Neuronal stem cell (in vitro differentiated cells): Measurements from ENCODE around the gene OAS3.

ENCODE experiments used
- DNase-seq: peaks from one replicate; pipeline ENCODE4 v3.0.0-alpha.2; 2013; ENCODE audit warnings: low spot score
- H2AFZ ChIP-seq: one replicate; pipeline ENCODE4 v1.6.1; 2013; ENCODE audit warnings: mild to moderate bottlenecking, low read length, inconsistent platforms
- H2AK5ac ChIP-seq: 2 replicates; pipeline ENCODE4 v1.6.1; 2013; ENCODE audit warnings: low read depth, mild to moderate bottlenecking, inconsistent platforms, low read length, moderate library complexity, mixed read lengths
- H2BK120ac ChIP-seq: 2 replicates; pipeline ENCODE4 v1.6.1; 2013; ENCODE audit warnings: low read depth, mild to moderate bottlenecking, inconsistent platforms, low read length, moderate library complexity, mixed read lengths
- H2BK12ac ChIP-seq: one replicate; pipeline ENCODE4 v1.6.1; 2013; ENCODE audit warnings: low read length, inconsistent platforms
- H2BK15ac ChIP-seq: 2 replicates; pipeline ENCODE4 v1.6.1; 2013; ENCODE audit warnings: mild to moderate bottlenecking, low read length, inconsistent platforms, mixed read lengths
- H2BK5ac ChIP-seq: one replicate; pipeline ENCODE4 v1.6.1; 2013; ENCODE audit warnings: inconsistent platforms, mild to moderate bottlenecking, low read length, moderate library complexity
- H3K14ac ChIP-seq: one replicate; pipeline ENCODE4 v1.6.1; 2013; ENCODE audit warnings: low read length, inconsistent platforms
- H3K18ac ChIP-seq: 2 replicates; pipeline ENCODE4 v1.6.1; 2013; ENCODE audit warnings: low read length, inconsistent platforms
- H3K23ac ChIP-seq: 2 replicates; pipeline ENCODE4 v1.6.1; 2013; ENCODE audit warnings: low read depth, mild to moderate bottlenecking, mixed read lengths, low read length, inconsistent platforms; ENCODE audit not compliant: poor library complexity
- H3K27ac ChIP-seq: replicated peaks from 3 replicates; pipeline ENCODE4 v1.5.1; 2013; ENCODE audit warnings: low read length, inconsistent platforms
- H3K27me3 ChIP-seq, 3 experiments: 2 replicates each; pipeline ENCODE4 v1.6.1; 2013; ENCODE audit warnings: low read length in 3 of 3, mild to moderate bottlenecking in 2 of 3, inconsistent platforms in 1 of 3, low read depth in 1 of 3, mixed read lengths in 1 of 3, moderate library complexity in 1 of 3; ENCODE audit not compliant: control insufficient read depth in 3 of 3, insufficient read depth in 3 of 3
- H3K36me3 ChIP-seq, 2 donors: replicated peaks in 1 of 2; 2 replicates each; pipeline ENCODE4 v1.6.1; 2013; ENCODE audit warnings: low read length in 2 of 2; ENCODE audit not compliant: control insufficient read depth in 2 of 2, insufficient read depth in 2 of 2
- H3K4ac ChIP-seq: 2 replicates; pipeline ENCODE4 v1.6.1; 2013; ENCODE audit warnings: inconsistent platforms, mild to moderate bottlenecking, low read length, moderate library complexity
- H3K4me1 ChIP-seq, 2 donors: 1 replicate in 1 of 2; 2 replicates in 1 of 2; pipeline ENCODE4 v1.6.1; 2013; ENCODE audit warnings: low read length in 2 of 2, low read depth in 1 of 2; ENCODE audit not compliant: control insufficient read depth in 2 of 2, insufficient read depth in 1 of 2
- H3K4me2 ChIP-seq: one replicate; pipeline ENCODE4 v1.6.1; 2013; ENCODE audit warnings: mild to moderate bottlenecking, low read length, inconsistent platforms; ENCODE audit not compliant: insufficient read depth, poor library complexity, severe bottlenecking
- H3K4me3 ChIP-seq, 2 donors: 2 replicates each; pipeline ENCODE4 v1.5.1; 2013; ENCODE audit warnings: low read length in 2 of 2, mild to moderate bottlenecking in 2 of 2, inconsistent platforms in 1 of 2, moderate library complexity in 1 of 2
- H3K79me1 ChIP-seq: one replicate; pipeline ENCODE4 v1.6.1; 2013; ENCODE audit warnings: low read depth, mild to moderate bottlenecking, inconsistent platforms, low read length, moderate library complexity
- H3K9ac ChIP-seq: one replicate; pipeline ENCODE4 v1.6.1; 2013; ENCODE audit warnings: mild to moderate bottlenecking, low read depth, low read length, inconsistent platforms; ENCODE audit not compliant: poor library complexity
- H3K9me3 ChIP-seq, 2 donors: replicated peaks in 1 of 2; 2 replicates each; pipeline versions ENCODE3 to v1.6.1; 2013; ENCODE audit warnings: low read length in 2 of 2, mild to moderate bottlenecking in 2 of 2, inconsistent platforms in 1 of 2, low read depth in 1 of 2, mixed read lengths in 1 of 2, moderate library complexity in 1 of 2; ENCODE audit not compliant: control insufficient read depth in 2 of 2, insufficient read depth in 1 of 2
- H4K8ac ChIP-seq: one replicate; pipeline ENCODE4 v1.6.1; 2013; ENCODE audit warnings: low read depth, mild to moderate bottlenecking, inconsistent platforms, low read length, moderate library complexity
- H4K91ac ChIP-seq: one replicate; pipeline ENCODE4 v1.6.1; 2013; ENCODE audit warnings: low read length, low read depth, mild to moderate bottlenecking, inconsistent platforms; ENCODE audit not compliant: poor library complexity
- WGBS, 2 donors: extraction: QIAGEN DNeasy Blood & Tissue Kit; methylation state at CpG; one replicate each; pipeline ENCODE4 v1.1.7; 2013; ENCODE audit warnings: missing lambda C conversion rate in 2 of 2, mixed read lengths in 1 of 2; ENCODE audit not compliant: insufficient read length in 2 of 2, insufficient replicate concordance in 1 of 2; ENCODE audit errors: extremely low coverage in 2 of 2; 5-methylcytosine and 5-hydroxymethylcytosine counted together

The OAS3 gene

GRCh38 chr12:112932485-112933128, 5.7 kb upstream of the OAS3 start:
- H2BK120ac ChIP-seq: no peak overlapping the region
- no peaks in the 10 kb centered on the region for H3K79me1 ChIP-seq
- H2BK5ac ChIP-seq: no peak overlapping the region
- no peak overlapping the region for H2BK15ac ChIP-seq
- H3K27me3 ChIP-seq: peaks cover 0 to under 1% (median 0%) of the 10 kb centered on the region in 3 experiments
- no peak overlapping the region for H4K8ac ChIP-seq
- H3K27ac ChIP-seq: no peak overlapping the region
- H3K4me2 ChIP-seq: no peak overlapping the region
- no peak overlapping the region for H3K23ac ChIP-seq
- no peak overlapping the region for H3K4me3 ChIP-seq
- DNase-seq: peak; percentile 24
- H3K14ac ChIP-seq: no peak overlapping the region
- no peak overlapping the region for H3K18ac ChIP-seq
- H3K9ac ChIP-seq: no peak overlapping the region
- no peaks in the 10 kb centered on the region for H3K36me3 ChIP-seq
- H3K4ac ChIP-seq: no peak overlapping the region
- peaks cover 0 to 2% of the 10 kb centered on the region in 2 donors for H3K9me3 ChIP-seq
- no peak overlapping the region for H4K91ac ChIP-seq
- WGBS, 2 donors: no CpG with 5 or more reads among the region's 6 CpGs
- H2AK5ac ChIP-seq: no peak overlapping the region
- H3K4me1 ChIP-seq: peaks cover 0 to 2% of the 10 kb centered on the region in 2 donors
- H2BK12ac ChIP-seq: no peak overlapping the region
- H2AFZ ChIP-seq: no peak overlapping the region

- no peak overlapping the region for H3K18ac ChIP-seq
- WGBS, 2 donors: no CpG with 5 or more reads among the region's 2 CpGs
Observed at GRCh38 chr12:112933129-112933505, 5.2 kb upstream of the OAS3 start.

GRCh38 chr12:112936264-112936663, 2.0 kb upstream of the OAS3 start:
- Histone ChIP-seq H2BK120ac (no peak overlapping the region), H3K4me1 (peaks cover 0 to 9% of the 10 kb centered on the region in 2 donors), H3K79me1 (no peaks in the 10 kb centered on the region), H3K4me2 (no peak overlapping the region), H3K18ac (no peak overlapping the region), H3K27ac (no peak overlapping the region), H3K23ac (no peak overlapping the region), H3K9ac (no peak overlapping the region), H3K4ac (no peak overlapping the region), H2BK5ac (no peak overlapping the region), H2AFZ (no peak overlapping the region), H3K4me3 (no peak overlapping the region), H2BK15ac (no peak overlapping the region), H4K8ac (no peak overlapping the region), H4K91ac (no peak overlapping the region), H2BK12ac (no peak overlapping the region), H3K36me3 (no peaks in the 10 kb centered on the region), H3K27me3 (peaks cover 0 to 26% (median 22%) of the 10 kb centered on the region in 3 experiments), H2AK5ac (no peak overlapping the region), H3K14ac (no peak overlapping the region), H3K9me3 (no peaks in the 10 kb centered on the region)
- WGBS, 2 donors: no CpG with 5 or more reads among the region's 1 CpG
- DNase-seq: no peak

More at GRCh38 chr12:112933129-112933505, 5.2 kb upstream of the OAS3 start:
- peaks cover 0 to 6% (median 5%) of the 10 kb centered on the region in 3 experiments for H3K27me3 ChIP-seq
- H2AK5ac ChIP-seq: no peak overlapping the region
- H4K91ac ChIP-seq: no peak overlapping the region
- H3K4ac ChIP-seq: no peak overlapping the region
- H2BK15ac ChIP-seq: no peak overlapping the region
- H3K4me1 ChIP-seq: peaks cover 0 to 4% of the 10 kb centered on the region in 2 donors
- no peak overlapping the region for H3K4me2 ChIP-seq
- H3K36me3 ChIP-seq: no peaks in the 10 kb centered on the region
- H3K79me1 ChIP-seq: no peaks in the 10 kb centered on the region
- no peak overlapping the region for H3K9ac ChIP-seq
- H3K4me3 ChIP-seq: no peak overlapping the region
- no peak overlapping the region for H3K23ac ChIP-seq
- no peak overlapping the region for H2BK12ac ChIP-seq
- no peak overlapping the region for H2AFZ ChIP-seq
- H3K27ac ChIP-seq: no peak overlapping the region
- H2BK120ac ChIP-seq: no peak overlapping the region
- H4K8ac ChIP-seq: no peak overlapping the region
- DNase-seq: no peak
- no peaks in the 10 kb centered on the region for H3K9me3 ChIP-seq
- H2BK5ac ChIP-seq: no peak overlapping the region
- no peak overlapping the region for H3K14ac ChIP-seq

DNA sequence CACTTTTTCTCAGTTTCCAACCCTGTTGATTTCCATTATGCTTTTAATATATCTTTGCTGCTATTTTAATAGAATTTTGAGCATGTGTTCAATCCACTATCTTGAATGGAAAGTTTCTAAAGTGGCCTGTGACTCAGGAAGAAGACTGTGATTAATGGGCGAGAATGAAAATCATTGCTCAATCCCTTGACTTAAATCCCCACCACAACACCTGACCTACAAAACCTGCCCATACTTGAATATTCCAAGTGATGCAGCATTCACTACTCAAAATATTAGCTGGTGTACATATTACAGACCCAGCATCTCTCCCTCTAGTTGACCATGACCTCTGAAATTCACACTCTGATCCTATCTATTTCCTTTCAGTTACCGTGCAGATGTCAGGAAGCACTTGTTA, 1.3 kb upstream of the OAS3 start:
- Histone ChIP-seq H3K14ac (no peak overlapping the region), H3K23ac (no peak overlapping the region), H4K91ac (no peak overlapping the region), H4K8ac (no peak overlapping the region), H3K4me1 (peaks cover 0 to 9% of the 10 kb centered on the region in 2 donors), H2BK12ac (no peak overlapping the region), H3K79me1 (no peaks in the 10 kb centered on the region), H3K27ac (no peak overlapping the region), H2BK5ac (no peak overlapping the region), H3K9me3 (no peaks in the 10 kb centered on the region), H2AFZ (no peak overlapping the region), H3K4me2 (no peak overlapping the region), H3K36me3 (no peaks in the 10 kb centered on the region), H3K4ac (no peak overlapping the region), H3K18ac (no peak overlapping the region), H3K9ac (no peak overlapping the region), H2BK120ac (no peak overlapping the region), H2AK5ac (no peak overlapping the region), H2BK15ac (no peak overlapping the region), H3K27me3 (peaks cover 0 to 26% (median 22%) of the 10 kb centered on the region in 3 experiments), H3K4me3 (no peak overlapping the region)
- DNase-seq: no peak
- no CpG with 5 or more reads among the region's 2 CpGs for WGBS, 2 donors
